GM19193 (cell line): ENCODE measurements around the gene SLC33A1.
A peak's percentile ranks its signal among the peaks of the same experiment; 100 is the strongest.

Source experiments
- POLR2A ChIP-seq: IDR thresholded peaks from 4 replicates; pipeline ENCODE4 v1.6.1; 2011; ENCODE audit not compliant: insufficient read depth, insufficient read length; ENCODE audit errors: extremely low read depth

Gene SLC33A1

GRCh38 chr3:155809181-155809580 lies 45.0 kb downstream of the SLC33A1 start:
- no peak for TF ChIP-seq POLR2A

GRCh38 chr3:155807823-155808222 lies 46.4 kb downstream of the SLC33A1 start:
- TF ChIP-seq POLR2A: no peak

- TF ChIP-seq POLR2A: peak; percentile 56
Measured at GRCh38 chr3:155805802-155806618, 48.2 kb downstream of the SLC33A1 start, which contains the start of gene C3orf33. Gene C3orf33, minus strand, starts transcription at chr3:155806278. Its CDS starts 26 bp downstream, at chr3:155806252.

- no peak for TF ChIP-seq POLR2A
Measured at GRCh38 chr3:155805204-155805801, 48.9 kb downstream of the SLC33A1 start.

- no peak for TF ChIP-seq POLR2A
Measured at GRCh38 chr3:155804323-155804722, 49.9 kb downstream of the SLC33A1 start.

GRCh38 chr3:155792532-155792931 lies 61.7 kb downstream of the SLC33A1 start:
- no peak for TF ChIP-seq POLR2A

- TF ChIP-seq POLR2A: no peak
Measured at GRCh38 chr3:155791190-155791589, 63.0 kb downstream of the SLC33A1 start.

GRCh38 chr3:155790272-155790925 lies 63.8 kb downstream of the SLC33A1 start:
- no peak for TF ChIP-seq POLR2A

GRCh38 chr3:155785662-155786295 lies 68.4 kb downstream of the SLC33A1 start:
- no peak for TF ChIP-seq POLR2A

GRCh38 chr3:155782390-155782953 lies 71.8 kb downstream of the SLC33A1 start:
- no peak for TF ChIP-seq POLR2A

GRCh38 chr3:155780291-155780690 lies 73.9 kb downstream of the SLC33A1 start:
- no peak for TF ChIP-seq POLR2A

- no peak for TF ChIP-seq POLR2A
Measured at GRCh38 chr3:155778462-155778861, 75.8 kb downstream of the SLC33A1 start.

- TF ChIP-seq POLR2A: no peak
Measured at GRCh38 chr3:155772801-155773200, 81.4 kb downstream of the SLC33A1 start.

- no peak for TF ChIP-seq POLR2A
Measured at GRCh38 chr3:155771126-155771525, 83.1 kb downstream of the SLC33A1 start.
